ENCODE measurements around the gene CYB5B.

DNA sequence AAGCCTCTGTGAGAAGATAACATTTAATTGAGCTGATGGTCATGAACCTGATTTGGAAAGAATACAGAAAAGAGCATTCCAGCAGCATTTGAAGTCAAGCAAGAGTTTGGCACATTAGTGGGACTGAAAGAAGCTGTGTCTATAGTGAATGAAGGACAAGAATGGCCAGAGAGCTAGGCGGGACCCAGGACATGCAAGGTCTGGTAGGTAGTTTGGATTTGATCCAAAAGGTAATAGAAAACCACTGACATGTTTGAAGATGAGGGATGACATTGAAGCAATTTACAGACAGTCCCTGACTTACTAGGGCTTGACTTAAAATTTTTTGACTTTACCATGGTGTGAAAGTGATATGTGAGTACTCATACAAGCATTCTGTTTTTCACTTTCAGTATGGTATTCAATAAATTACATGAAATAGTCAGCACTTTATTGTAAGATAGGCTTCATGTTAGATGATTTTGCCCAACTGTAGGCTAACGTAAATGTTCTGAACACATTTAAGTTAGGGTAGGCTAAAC is 7.6 kb downstream of the CYB5B start:
- TF ChIP-seq POLR2A (IDR thresholded peaks at IDR 0.05; ENCODE audit: low read depth) (no peak), CTCF (IDR thresholded peaks at IDR 0.05) (no peak)

Measured in esophagus muscularis mucosa (tissue), 3 donors.